Glutamatergic neuron (in vitro differentiated cells): Measurements from ENCODE around the gene RFX8. TPM values are rescaled to one million over a fixed set of nuclear protein-coding genes. Genes with fewer than 3 reads are reported as not detected.

ENCODE experiments used
- DNase-seq: peaks from one replicate; pipeline ENCODE4 v3.0.0; 2022
- H3K27ac Mint-ChIP-seq: one replicate; pipeline ENCODE4 v1.8.0; 2020; ENCODE audit warnings: mild to moderate bottlenecking, mixed read lengths, inconsistent platforms; ENCODE audit not compliant: unreplicated experiment
- H3K27me3 Mint-ChIP-seq: one replicate; pipeline ENCODE4 v1.8.0; 2020; ENCODE audit warnings: mild to moderate bottlenecking, moderate library complexity, mixed read lengths, inconsistent platforms; ENCODE audit not compliant: unreplicated experiment
- H3K36me3 Mint-ChIP-seq: one replicate; pipeline ENCODE4 v1.8.0; 2020; ENCODE audit warnings: mild to moderate bottlenecking, mixed read lengths, inconsistent platforms; ENCODE audit not compliant: unreplicated experiment
- H3K4me1 Mint-ChIP-seq: one replicate; pipeline ENCODE4 v1.8.0; 2020; ENCODE audit warnings: mild to moderate bottlenecking, low read depth, mixed read lengths, inconsistent platforms; ENCODE audit not compliant: unreplicated experiment
- H3K4me3 Mint-ChIP-seq: one replicate; pipeline ENCODE4 v1.8.0; 2020; ENCODE audit warnings: mild to moderate bottlenecking, mixed read lengths, inconsistent platforms; ENCODE audit not compliant: unreplicated experiment
- H3K9me3 Mint-ChIP-seq: one replicate; pipeline ENCODE4 v1.8.0; 2020; ENCODE audit warnings: mild to moderate bottlenecking, moderate library complexity, mixed read lengths, inconsistent platforms; ENCODE audit not compliant: unreplicated experiment
- total RNA-seq: library from RNA; stranded (reverse); fragmentation: NEBNext Ultra II Directional; extraction: Animal tissue kit (Norgen Biotek cat#: 25700); gene quantifications from one replicate; pipeline ENCODE4 v1.2.1, GENCODE V29; 2021; ENCODE audit not compliant: unreplicated experiment
- TF ChIP-seq, protein P1 (sequence below): fragments of 200-600 bp; sonication (generic); IDR thresholded peaks from one replicate; pipeline ENCODE4 v1.5.0; 2021; ENCODE audit not compliant: partially characterized antibody, unreplicated experiment

RFX8 gene
- total RNA-seq, 1 donor from 2014 or later, result 1.0 TPM

DNA sequence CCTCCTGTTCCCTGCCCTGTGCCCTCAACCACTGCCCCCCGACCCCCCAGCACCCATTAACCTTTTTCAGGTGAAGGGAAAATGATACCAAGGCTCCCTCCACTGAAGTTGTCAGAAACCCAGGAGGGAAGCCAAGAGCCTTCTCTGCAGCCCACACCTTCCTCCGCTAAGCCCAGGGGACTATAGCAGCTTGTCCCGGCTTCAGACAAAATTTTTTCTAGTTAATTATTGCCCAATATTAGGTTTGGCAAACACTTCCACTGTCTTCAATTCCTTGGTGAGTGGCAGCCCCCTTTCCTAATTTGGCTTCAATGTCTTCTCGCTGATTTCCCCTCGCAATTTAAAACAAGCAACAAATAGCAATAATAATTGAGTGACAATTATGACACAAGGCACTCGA lies 23.9 kb downstream of the RFX8 start:
- TF ChIP-seq, protein P1, sequence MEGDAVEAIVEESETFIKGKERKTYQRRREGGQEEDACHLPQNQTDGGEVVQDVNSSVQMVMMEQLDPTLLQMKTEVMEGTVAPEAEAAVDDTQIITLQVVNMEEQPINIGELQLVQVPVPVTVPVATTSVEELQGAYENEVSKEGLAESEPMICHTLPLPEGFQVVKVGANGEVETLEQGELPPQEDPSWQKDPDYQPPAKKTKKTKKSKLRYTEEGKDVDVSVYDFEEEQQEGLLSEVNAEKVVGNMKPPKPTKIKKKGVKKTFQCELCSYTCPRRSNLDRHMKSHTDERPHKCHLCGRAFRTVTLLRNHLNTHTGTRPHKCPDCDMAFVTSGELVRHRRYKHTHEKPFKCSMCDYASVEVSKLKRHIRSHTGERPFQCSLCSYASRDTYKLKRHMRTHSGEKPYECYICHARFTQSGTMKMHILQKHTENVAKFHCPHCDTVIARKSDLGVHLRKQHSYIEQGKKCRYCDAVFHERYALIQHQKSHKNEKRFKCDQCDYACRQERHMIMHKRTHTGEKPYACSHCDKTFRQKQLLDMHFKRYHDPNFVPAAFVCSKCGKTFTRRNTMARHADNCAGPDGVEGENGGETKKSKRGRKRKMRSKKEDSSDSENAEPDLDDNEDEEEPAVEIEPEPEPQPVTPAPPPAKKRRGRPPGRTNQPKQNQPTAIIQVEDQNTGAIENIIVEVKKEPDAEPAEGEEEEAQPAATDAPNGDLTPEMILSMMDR, result no peak
- no peak for DNase-seq
- Mint-ChIP-seq H3K9me3 (peaks cover 3% of the 10 kb centered on the region), H3K27ac (no peak overlapping the region), H3K4me3 (no peak overlapping the region), H3K27me3 (no peaks in the 10 kb centered on the region), H3K4me1 (no peaks in the 10 kb centered on the region), H3K36me3 (no peaks in the 10 kb centered on the region)

DNA sequence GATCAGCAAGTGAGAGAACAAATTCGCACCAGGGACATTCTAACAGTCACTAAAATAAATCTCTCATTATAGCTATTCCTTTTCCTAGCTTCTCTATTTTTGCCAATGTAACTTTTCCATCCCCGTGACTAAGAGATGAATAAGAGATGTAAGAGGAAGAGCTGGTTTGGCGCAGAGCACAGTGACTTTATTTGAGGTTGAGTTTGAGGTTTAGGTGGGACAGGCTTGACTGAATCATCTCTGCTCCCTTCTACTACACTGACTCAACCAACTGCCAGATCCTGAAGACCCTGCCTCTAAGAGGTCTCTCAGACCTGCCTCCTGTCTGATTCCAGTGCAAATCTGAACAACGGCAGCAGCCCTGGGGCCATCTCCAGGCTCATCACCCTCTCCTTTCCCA lies 28.0 kb downstream of the RFX8 start:
- H3K27me3 Mint-ChIP-seq, result peaks cover 1% of the 10 kb centered on the region
- H3K9me3 Mint-ChIP-seq, result peaks cover 5% of the 10 kb centered on the region
- TF ChIP-seq, protein P1, result no peak
- no peaks in the 10 kb centered on the region for H3K36me3 Mint-ChIP-seq
- H3K4me1 Mint-ChIP-seq, result no peaks in the 10 kb centered on the region
- H3K27ac Mint-ChIP-seq, result no peak overlapping the region
- no peak overlapping the region for H3K4me3 Mint-ChIP-seq
- DNase-seq, result no peak

DNA sequence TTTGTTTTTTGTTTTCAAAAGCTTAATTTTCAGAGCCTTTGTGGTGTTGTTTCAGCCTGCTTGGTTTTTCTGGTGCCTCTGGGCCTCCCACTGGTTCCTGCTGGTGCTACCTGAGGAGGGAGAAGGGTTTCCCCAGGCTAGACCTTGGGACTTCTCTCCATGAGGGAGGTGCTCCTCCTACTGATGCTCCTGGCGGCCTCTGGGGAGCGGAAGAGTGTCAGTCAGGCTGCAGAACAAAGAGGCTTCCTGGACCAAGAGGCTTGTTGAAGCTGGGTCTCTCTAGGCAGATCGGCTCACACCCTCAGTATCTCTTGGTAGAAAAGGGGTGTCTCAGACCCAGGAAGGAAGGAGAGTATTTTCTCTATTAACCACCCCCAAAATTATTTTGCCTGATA lies 32.2 kb downstream of the RFX8 start:
- Mint-ChIP-seq H3K27ac (no peak overlapping the region), H3K9me3 (peaks cover 4% of the 10 kb centered on the region), H3K4me1 (no peaks in the 10 kb centered on the region), H3K4me3 (no peak overlapping the region), H3K36me3 (no peaks in the 10 kb centered on the region), H3K27me3 (peaks cover 2% of the 10 kb centered on the region)
- DNase-seq, result no peak
- TF ChIP-seq, protein P1, result no peak

DNA sequence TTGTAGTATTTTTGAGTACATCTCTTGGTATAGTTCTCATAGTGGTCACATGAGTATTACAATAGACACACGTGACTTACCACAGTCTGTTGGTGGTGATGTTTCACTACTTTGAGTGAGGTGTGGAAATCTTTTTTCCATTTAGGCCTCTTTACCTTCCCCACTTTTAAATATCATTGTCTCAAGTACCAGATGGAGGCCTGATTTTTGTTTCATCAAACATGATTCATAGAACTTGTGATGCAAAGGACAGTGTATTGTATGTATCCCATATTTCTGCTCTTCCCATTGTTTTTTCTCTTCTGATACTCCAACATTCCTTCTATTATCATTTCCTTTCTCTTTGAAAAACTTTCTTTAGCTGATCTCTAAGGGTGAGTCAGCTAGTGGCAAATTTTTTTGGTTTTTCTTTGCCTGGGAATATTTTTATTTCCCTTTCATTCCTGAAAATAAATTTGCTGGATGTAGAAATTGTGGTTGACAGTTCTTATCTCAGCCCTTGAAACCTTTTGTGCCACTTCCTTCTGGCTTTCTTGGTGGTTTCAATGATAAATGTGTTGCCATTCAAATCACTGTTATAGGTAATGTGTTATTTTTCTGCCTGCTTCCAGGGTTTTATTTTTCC lies 32.8 kb downstream of the RFX8 start:
- Mint-ChIP-seq H3K27me3 (peaks cover 2% of the 10 kb centered on the region), H3K9me3 (peaks cover 3% of the 10 kb centered on the region), H3K4me3 (no peak overlapping the region), H3K4me1 (no peaks in the 10 kb centered on the region), H3K27ac (no peak overlapping the region), H3K36me3 (no peaks in the 10 kb centered on the region)
- no peak for DNase-seq
- TF ChIP-seq, protein P1, result no peak

DNA sequence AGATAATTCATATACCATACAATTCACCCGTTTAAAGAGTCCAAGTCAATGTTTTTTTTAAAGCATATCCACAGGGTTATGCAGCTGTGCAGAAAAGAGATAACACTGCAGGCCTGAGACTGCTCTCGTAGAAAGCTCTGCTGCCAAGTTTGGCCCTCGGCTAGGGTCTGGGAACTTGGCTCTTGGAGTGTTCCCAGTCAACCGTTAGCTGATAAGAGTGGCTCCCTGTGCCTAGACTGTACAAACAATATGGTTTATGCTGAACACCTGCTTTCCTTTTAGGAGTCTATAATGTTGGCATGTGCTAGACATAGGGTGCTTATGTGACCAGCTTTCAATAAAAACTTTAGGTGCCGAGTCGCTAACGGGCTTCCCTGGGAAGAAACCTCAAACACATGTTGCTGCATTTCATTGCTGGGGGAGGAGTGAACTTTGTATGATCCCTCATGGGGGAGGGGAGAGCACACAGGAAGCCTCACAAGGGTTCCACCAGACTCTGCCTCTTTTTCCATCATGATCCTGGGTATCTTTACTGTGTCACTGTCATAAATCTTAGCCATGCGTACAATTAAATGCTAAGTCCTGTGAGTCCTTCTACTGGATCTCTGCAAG lies 34.7 kb downstream of the RFX8 start:
- DNase-seq, result no peak
- Mint-ChIP-seq H3K4me1 (peaks cover under 1% of the 10 kb centered on the region), H3K27ac (no peak overlapping the region), H3K4me3 (no peak overlapping the region), H3K27me3 (peaks cover 2% of the 10 kb centered on the region), H3K36me3 (no peaks in the 10 kb centered on the region), H3K9me3 (peaks cover 1% of the 10 kb centered on the region)
- TF ChIP-seq, protein P1, result no peak
